Measurements from ENCODE around the gene MSANTD3. TPM values are rescaled to one million over a fixed set of nuclear protein-coding genes. Genes with fewer than 3 reads are reported as not detected.
"Not testable (repeated sequence)": the region's sequence is repeated elsewhere in the genome, so short reads cannot be mapped to it uniquely, and the experiment has no call there.

The MSANTD3 gene
- total RNA-seq, 1 experiment from 2014 or later = 53.2 TPM

DNA sequence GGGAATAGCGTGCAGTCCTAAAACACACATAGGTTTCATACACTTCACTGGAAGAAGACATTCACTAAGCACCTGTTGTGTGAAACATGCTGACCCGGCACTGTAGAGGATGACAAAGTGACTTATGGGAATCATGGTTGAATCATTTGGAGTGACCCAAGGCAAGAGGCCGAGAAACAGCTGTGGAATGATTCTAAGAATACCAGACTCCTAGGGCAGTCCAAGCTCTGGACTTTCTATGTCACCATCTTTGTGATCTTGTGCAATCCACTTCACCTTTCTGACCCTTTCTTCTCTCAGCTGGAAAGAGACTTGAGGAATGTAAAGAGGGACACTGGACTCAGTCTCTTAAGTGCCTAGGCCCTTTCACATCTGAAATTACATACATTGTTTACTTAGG, 13.1 kb downstream of the MSANTD3 start:
- H3F3A ChIP-seq (ENCODE audit: insufficient read depth, low read depth) = peaks cover 8% of the 10 kb centered on the region; the same call in 1 of the 2 replicates
- BruUV-seq (replicated peaks) = no TSS peak
- no peaks in the 10 kb centered on the region for H3K36me3 ChIP-seq (ENCODE audit: low read depth)
- H4K20me1 ChIP-seq (ENCODE audit: insufficient read depth) = no peaks in the 10 kb centered on the region
- H3K4me1 ChIP-seq (replicated peaks; ENCODE audit: insufficient read depth) = no peaks in the 10 kb centered on the region
- POLR2A ChIA-PET (ENCODE audit: unreplicated experiment) = interaction anchor here (0.6 kb wide), 1 partner anchor 63 kb away, joined by 3 read pairs; no protein-coding TSS in a partner anchor
- no peak for TF ChIP-seq EZH2 (IDR thresholded peaks at IDR 0.05; ENCODE audit: low read depth)
- TF ChIP-seq, protein P1, sequence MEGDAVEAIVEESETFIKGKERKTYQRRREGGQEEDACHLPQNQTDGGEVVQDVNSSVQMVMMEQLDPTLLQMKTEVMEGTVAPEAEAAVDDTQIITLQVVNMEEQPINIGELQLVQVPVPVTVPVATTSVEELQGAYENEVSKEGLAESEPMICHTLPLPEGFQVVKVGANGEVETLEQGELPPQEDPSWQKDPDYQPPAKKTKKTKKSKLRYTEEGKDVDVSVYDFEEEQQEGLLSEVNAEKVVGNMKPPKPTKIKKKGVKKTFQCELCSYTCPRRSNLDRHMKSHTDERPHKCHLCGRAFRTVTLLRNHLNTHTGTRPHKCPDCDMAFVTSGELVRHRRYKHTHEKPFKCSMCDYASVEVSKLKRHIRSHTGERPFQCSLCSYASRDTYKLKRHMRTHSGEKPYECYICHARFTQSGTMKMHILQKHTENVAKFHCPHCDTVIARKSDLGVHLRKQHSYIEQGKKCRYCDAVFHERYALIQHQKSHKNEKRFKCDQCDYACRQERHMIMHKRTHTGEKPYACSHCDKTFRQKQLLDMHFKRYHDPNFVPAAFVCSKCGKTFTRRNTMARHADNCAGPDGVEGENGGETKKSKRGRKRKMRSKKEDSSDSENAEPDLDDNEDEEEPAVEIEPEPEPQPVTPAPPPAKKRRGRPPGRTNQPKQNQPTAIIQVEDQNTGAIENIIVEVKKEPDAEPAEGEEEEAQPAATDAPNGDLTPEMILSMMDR (conservative IDR thresholded peaks at IDR 0.05) = no peak
- H3K27me3 ChIP-seq (ENCODE audit: insufficient read depth, low read depth) = no peaks in the 10 kb centered on the region
- DNase-seq = no peak
- no peak overlapping the region for H3K4me3 ChIP-seq
- CTCF ChIA-PET = interaction anchor here (0.6 to 0.7 kb wide), 2 partner anchors 10 to 155 kb away, joined by 6 to 15 read pairs; no protein-coding TSS in a partner anchor
- H3K9me3 ChIP-seq (ENCODE audit: insufficient read depth, low read depth) = no peaks in the 10 kb centered on the region
- no peaks in the 10 kb centered on the region for H3K9me2 ChIP-seq (ENCODE audit: insufficient read depth)
- H3K79me2 ChIP-seq (ENCODE audit: low read depth) = peaks cover 27% of the 10 kb centered on the region
- no peak overlapping the region for H3K4me2 ChIP-seq
- no peak overlapping the region for H2AFZ ChIP-seq
- H3K27ac ChIP-seq = no peak overlapping the region
- intact Hi-C loops (cut with micrococcal nuclease; ENCODE audit: unreplicated experiment) = no loop called here

DNA sequence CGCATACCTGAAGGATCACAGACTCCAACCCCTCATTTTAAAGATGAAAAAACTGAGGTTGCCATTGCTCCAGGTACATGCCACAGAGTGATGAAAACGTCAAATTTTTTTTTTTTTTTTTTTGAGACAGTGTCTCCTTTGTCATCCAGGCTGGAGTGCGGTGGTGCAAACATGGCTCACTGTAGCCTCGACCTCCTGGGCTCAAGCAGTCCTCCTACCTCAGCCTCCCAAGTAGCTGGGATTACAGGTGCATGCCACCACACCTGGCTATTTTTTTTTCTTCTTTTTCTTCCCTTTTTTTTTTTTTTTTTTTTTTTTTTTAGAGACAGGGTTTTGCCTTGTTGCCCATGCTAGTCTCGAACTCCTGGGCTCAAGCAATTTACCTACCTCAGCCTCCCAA, 13.5 kb downstream of the MSANTD3 start:
- H3K9me3 ChIP-seq (ENCODE audit: insufficient read depth, low read depth); DNase-seq; H3K36me3 ChIP-seq (ENCODE audit: low read depth); BruUV-seq (replicated peaks); H4K20me1 ChIP-seq (ENCODE audit: insufficient read depth); H3K4me1 ChIP-seq (replicated peaks; ENCODE audit: insufficient read depth); H3K27ac ChIP-seq; H3K4me3 ChIP-seq; H3K9me2 ChIP-seq (ENCODE audit: insufficient read depth); H3K27me3 ChIP-seq (ENCODE audit: insufficient read depth, low read depth); intact Hi-C loops (cut with micrococcal nuclease; ENCODE audit: unreplicated experiment); POLR2A ChIA-PET (ENCODE audit: unreplicated experiment); H3K4me2 ChIP-seq; H3F3A ChIP-seq (ENCODE audit: insufficient read depth, low read depth); H2AFZ ChIP-seq: not testable (repeated sequence)
- CTCF ChIA-PET = interaction anchor here (0.6 to 0.7 kb wide), 2 partner anchors 11 to 154 kb away, joined by 6 to 15 read pairs; no protein-coding TSS in a partner anchor
- H3K79me2 ChIP-seq (ENCODE audit: low read depth) = peaks cover 23% of the 10 kb centered on the region

DNA sequence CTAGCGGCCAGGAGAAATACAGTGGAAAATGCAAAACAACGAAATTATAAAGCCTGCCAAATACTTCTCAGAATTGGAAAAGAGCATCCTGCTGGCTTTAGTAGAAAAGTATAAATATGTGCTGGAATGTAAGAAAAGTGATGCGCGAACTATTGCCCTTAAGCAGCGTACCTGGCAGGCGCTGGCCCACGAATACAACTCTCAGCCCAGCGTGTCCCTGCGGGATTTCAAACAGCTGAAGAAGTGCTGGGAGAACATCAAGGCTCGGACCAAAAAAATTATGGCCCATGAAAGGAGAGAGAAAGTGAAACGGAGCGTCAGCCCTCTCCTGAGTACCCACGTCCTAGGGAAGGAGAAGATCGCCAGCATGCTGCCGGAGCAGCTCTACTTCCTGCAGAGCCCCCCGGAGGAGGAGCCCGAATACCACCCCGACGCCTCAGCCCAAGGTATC, 15.0 kb downstream of the MSANTD3 start:
- Histone ChIP-seq H4K20me1 (ENCODE audit: insufficient read depth) (no peaks in the 10 kb centered on the region), H2AFZ (no peak overlapping the region), H3K4me1 (replicated peaks; ENCODE audit: insufficient read depth) (no peaks in the 10 kb centered on the region), H3K79me2 (ENCODE audit: low read depth) (peaks cover 19% of the 10 kb centered on the region), H3K36me3 (ENCODE audit: low read depth) (no peaks in the 10 kb centered on the region), H3K4me3 (no peak overlapping the region), H3K9me2 (ENCODE audit: insufficient read depth) (no peaks in the 10 kb centered on the region), H3K4me2 (no peak overlapping the region), H3K27ac (no peak overlapping the region), H3K27me3 (ENCODE audit: insufficient read depth, low read depth) (no peaks in the 10 kb centered on the region), H3F3A (ENCODE audit: insufficient read depth, low read depth) (peaks cover 5% of the 10 kb centered on the region; the same call in 1 of the 2 replicates), H3K9me3 (ENCODE audit: insufficient read depth, low read depth) (no peaks in the 10 kb centered on the region)
- ChIA-PET CTCF (no interaction called here), POLR2A (ENCODE audit: unreplicated experiment) (no interaction called here)
- BruUV-seq (replicated peaks) = no TSS peak
- no peak for DNase-seq
- intact Hi-C loops (cut with micrococcal nuclease; ENCODE audit: unreplicated experiment) = no loop called here
- TF ChIP-seq, protein P1 (conservative IDR thresholded peaks at IDR 0.05) = no peak
- TF ChIP-seq EZH2 (IDR thresholded peaks at IDR 0.05; ENCODE audit: low read depth) = no peak

Data from PC-9 (cell line).